ENCODE data around the gene KCTD20. TPM values are rescaled to one million over a fixed set of nuclear protein-coding genes. Genes with fewer than 3 reads are reported as not detected.

The KCTD20 gene
- polyA plus RNA-seq, 2 donors, result 16.6 to 18.5 TPM

DNA sequence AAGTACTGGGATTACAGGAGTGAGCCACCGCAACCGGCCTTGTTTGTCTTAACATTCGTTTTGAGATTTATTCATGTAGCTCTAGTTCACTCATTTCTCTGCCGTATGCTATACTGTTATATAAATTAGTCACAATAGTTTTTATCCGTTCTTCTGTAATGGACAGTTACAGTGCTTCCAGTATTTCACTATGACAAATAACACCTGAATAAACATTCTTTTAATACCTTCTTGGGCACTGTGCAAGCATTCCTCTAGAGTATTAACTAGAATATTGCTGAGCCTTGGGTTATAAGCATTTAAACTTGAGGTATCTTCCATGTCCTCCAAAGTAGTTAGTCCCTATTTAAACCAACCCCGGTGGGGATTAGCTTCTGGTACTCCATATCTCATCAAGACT is 58.9 kb downstream of the KCTD20 start:
- 74 to 79% methylated on average over 6 of the region's 6 CpGs for WGBS, 2 donors
- peaks cover 3 to 7% of the 10 kb centered on the region in 2 donors for H3K36me3 ChIP-seq (ENCODE audit: control insufficient read depth in 2 of 2, insufficient read depth in 2 of 2, low read length in 1 of 2)
- H3K27me3 ChIP-seq (ENCODE audit: control insufficient read depth in 1 of 2, insufficient read depth in 2 of 2, low read length in 2 of 2), result no peaks in the 10 kb centered on the region
- no peak overlapping the region for H3K4me3 ChIP-seq (ENCODE audit: low read depth in 1 of 2, low read length in 2 of 2)
- no peak overlapping the region for H3K27ac ChIP-seq (ENCODE audit: low read depth in 2 of 2, low read length in 1 of 2)
- H3K4me1 ChIP-seq (ENCODE audit: control insufficient read depth in 2 of 2, insufficient read depth in 2 of 2, low read length in 1 of 2), result no peaks in the 10 kb centered on the region
- no peaks in the 10 kb centered on the region for H3K9me3 ChIP-seq (ENCODE audit: control insufficient read depth in 2 of 2, insufficient read depth in 1 of 2, low read depth in 1 of 2, low read length in 1 of 2)

DNA sequence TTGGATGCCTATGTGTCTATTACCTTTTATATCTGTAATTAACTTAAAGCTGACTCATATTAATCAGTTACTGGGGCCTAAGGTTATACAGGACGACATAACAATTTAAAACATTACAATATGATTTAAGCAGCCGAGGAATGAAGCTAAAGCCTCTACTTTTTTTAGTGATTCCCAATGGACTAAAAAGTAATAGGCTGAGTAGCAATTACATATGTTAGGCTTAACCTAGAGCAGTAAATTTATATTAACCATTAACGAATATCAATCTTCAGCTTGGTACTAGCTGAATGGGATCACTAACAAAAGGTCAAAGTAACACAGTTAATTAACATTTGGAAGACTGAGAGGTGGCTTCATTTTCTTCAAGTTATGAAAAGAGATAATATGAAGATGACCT is 61.4 kb downstream of the KCTD20 start:
- no peak overlapping the region for H3K4me3 ChIP-seq (ENCODE audit: low read depth in 1 of 2, low read length in 2 of 2)
- H3K27ac ChIP-seq (ENCODE audit: low read depth in 2 of 2, low read length in 1 of 2), result no peak overlapping the region
- 84 to 94% methylated on average over 3 of the region's 3 CpGs for WGBS, 2 donors
- H3K27me3 ChIP-seq (ENCODE audit: control insufficient read depth in 1 of 2, insufficient read depth in 2 of 2, low read length in 2 of 2), result no peaks in the 10 kb centered on the region
- H3K9me3 ChIP-seq (ENCODE audit: control insufficient read depth in 2 of 2, insufficient read depth in 1 of 2, low read depth in 1 of 2, low read length in 1 of 2), result no peaks in the 10 kb centered on the region
- peaks cover 3 to 5% of the 10 kb centered on the region in 2 donors for H3K36me3 ChIP-seq (ENCODE audit: control insufficient read depth in 2 of 2, insufficient read depth in 2 of 2, low read length in 1 of 2)
- H3K4me1 ChIP-seq (ENCODE audit: control insufficient read depth in 2 of 2, insufficient read depth in 2 of 2, low read length in 1 of 2), result no peaks in the 10 kb centered on the region

DNA sequence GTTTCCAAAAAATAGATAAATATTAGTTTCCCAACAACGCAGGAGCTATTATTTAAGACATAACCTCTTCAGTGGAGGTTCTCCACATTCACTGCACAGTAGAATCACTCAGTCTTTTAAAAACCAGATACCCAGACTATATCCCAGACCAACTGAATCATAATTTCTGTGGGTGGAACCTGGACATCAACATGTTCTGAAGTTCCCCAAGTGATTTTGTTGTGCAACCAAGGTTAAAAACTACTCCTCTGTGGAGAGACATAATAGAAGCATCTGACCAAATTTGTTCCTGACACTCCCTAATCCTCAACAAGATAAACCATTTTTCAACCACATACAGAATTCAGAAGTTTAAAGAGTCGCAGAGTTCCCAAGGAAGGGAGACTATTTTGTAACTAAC is 62.2 kb downstream of the KCTD20 start:
- Histone ChIP-seq H3K4me1 (ENCODE audit: control insufficient read depth in 2 of 2, insufficient read depth in 2 of 2, low read length in 1 of 2) (no peaks in the 10 kb centered on the region), H3K4me3 (ENCODE audit: low read depth in 1 of 2, low read length in 2 of 2) (no peak overlapping the region), H3K27ac (ENCODE audit: low read depth in 2 of 2, low read length in 1 of 2) (no peak overlapping the region), H3K36me3 (ENCODE audit: control insufficient read depth in 2 of 2, insufficient read depth in 2 of 2, low read length in 1 of 2) (peaks cover 0 to 11% of the 10 kb centered on the region in 2 donors), H3K9me3 (ENCODE audit: control insufficient read depth in 2 of 2, insufficient read depth in 1 of 2, low read depth in 1 of 2, low read length in 1 of 2) (no peaks in the 10 kb centered on the region), H3K27me3 (ENCODE audit: control insufficient read depth in 1 of 2, insufficient read depth in 2 of 2, low read length in 2 of 2) (no peaks in the 10 kb centered on the region)
- WGBS, 2 donors, result 89 to 96% methylated on average over 2 of the region's 2 CpGs

DNA sequence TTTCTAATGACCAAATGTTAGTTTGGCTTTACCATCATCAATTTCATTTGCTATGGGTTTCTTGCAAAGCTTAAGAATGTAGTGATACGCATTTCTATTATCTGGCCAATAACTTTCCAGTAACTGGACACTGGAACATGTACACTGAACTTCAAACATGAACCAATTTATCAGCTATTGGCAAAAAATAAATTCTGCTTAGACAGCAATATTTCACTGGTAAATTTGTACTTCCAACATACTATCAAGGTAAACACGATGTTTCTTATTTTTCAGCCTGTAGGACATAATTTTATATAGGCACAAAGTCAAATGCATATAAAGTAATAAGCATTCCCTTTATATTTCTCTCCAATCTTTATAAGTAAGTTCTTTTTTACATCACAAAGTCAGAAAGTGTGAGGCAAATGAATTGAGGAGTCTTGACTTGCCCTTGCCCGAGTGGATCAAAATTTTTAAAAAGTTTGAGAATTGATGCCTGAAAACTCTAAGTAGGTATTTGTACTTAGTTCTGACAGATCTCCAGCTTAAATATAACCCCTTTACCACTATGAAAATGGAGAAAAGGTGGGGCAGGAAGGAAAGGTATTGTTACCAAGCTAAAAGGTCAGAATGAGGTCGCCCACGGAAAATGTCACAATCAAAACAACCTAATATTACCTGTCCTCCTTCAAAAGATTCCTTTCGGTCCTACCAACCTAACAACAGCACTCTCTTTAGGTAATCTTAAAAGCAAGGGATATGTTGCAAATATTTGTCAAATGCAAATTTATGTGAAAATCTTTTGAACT is 63.1 kb downstream of the KCTD20 start:
- Histone ChIP-seq H3K36me3 (ENCODE audit: control insufficient read depth in 2 of 2, insufficient read depth in 2 of 2, low read length in 1 of 2) (peaks cover 0 to 15% of the 10 kb centered on the region in 2 donors), H3K4me3 (ENCODE audit: low read depth in 1 of 2, low read length in 2 of 2) (no peak overlapping the region), H3K27ac (ENCODE audit: low read depth in 2 of 2, low read length in 1 of 2) (no peak overlapping the region), H3K4me1 (ENCODE audit: control insufficient read depth in 2 of 2, insufficient read depth in 2 of 2, low read length in 1 of 2) (no peaks in the 10 kb centered on the region), H3K9me3 (ENCODE audit: control insufficient read depth in 2 of 2, insufficient read depth in 1 of 2, low read depth in 1 of 2, low read length in 1 of 2) (no peaks in the 10 kb centered on the region), H3K27me3 (ENCODE audit: control insufficient read depth in 1 of 2, insufficient read depth in 2 of 2, low read length in 2 of 2) (no peaks in the 10 kb centered on the region)
- WGBS, 2 donors, result 71 to 83% methylated on average over 6 of the region's 6 CpGs

DNA sequence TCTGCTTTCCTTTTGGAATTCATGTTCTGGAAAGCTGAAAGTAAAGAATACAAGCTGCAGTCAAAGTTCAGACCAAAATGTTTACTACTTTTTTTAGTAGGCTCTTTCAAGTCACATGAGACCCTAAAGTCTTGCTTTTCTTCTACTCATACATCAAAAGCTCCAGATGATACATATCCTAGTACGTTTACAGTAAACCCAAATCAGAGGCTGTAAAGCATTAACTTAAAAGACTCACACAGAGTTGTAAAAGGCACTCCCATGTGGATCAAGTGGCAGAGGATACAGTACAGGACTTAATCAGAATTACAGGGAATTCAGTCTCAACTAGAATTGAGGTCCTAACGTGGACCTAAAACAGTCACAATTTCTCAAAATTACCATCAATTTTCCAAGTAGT is 63.8 kb downstream of the KCTD20 start:
- H3K9me3 ChIP-seq (ENCODE audit: control insufficient read depth in 2 of 2, insufficient read depth in 1 of 2, low read depth in 1 of 2, low read length in 1 of 2), result no peaks in the 10 kb centered on the region
- no peaks in the 10 kb centered on the region for H3K4me1 ChIP-seq (ENCODE audit: control insufficient read depth in 2 of 2, insufficient read depth in 2 of 2, low read length in 1 of 2)
- no peak overlapping the region for H3K4me3 ChIP-seq (ENCODE audit: low read depth in 1 of 2, low read length in 2 of 2)
- H3K27ac ChIP-seq (ENCODE audit: low read depth in 2 of 2, low read length in 1 of 2), result no peak overlapping the region
- peaks cover 0 to 15% of the 10 kb centered on the region in 2 donors for H3K36me3 ChIP-seq (ENCODE audit: control insufficient read depth in 2 of 2, insufficient read depth in 2 of 2, low read length in 1 of 2)
- 70 to 82% methylated on average over 2 of the region's 2 CpGs for WGBS, 2 donors
- H3K27me3 ChIP-seq (ENCODE audit: control insufficient read depth in 1 of 2, insufficient read depth in 2 of 2, low read length in 2 of 2), result no peaks in the 10 kb centered on the region

DNA sequence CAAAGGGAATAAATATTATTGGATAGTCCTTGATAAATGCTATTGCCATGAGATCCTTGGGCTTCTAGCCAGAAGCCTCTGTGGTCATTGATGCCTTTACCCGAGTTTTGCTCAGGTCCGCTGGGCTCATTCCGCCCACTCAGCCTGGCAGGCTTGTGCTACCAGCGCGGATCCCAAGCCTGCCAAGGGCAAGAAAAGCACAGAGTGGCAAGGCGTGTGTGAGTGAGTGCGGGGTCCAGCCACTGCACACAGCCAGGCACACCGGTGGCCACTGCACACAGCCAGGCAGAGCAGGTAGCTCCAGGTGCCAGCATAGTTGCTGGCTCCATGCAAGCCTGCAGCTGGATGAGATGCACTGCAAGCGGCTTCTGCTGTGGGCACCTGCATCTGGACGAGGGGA is 65.7 kb downstream of the KCTD20 start:
- no peak overlapping the region for H3K4me3 ChIP-seq (ENCODE audit: low read depth in 1 of 2, low read length in 2 of 2)
- 80 to 82% methylated on average over 10 of the region's 10 CpGs for WGBS, 2 donors
- no peaks in the 10 kb centered on the region for H3K4me1 ChIP-seq (ENCODE audit: control insufficient read depth in 2 of 2, insufficient read depth in 2 of 2, low read length in 1 of 2)
- no peaks in the 10 kb centered on the region for H3K9me3 ChIP-seq (ENCODE audit: control insufficient read depth in 2 of 2, insufficient read depth in 1 of 2, low read depth in 1 of 2, low read length in 1 of 2)
- peaks cover 0 to 15% of the 10 kb centered on the region in 2 donors for H3K36me3 ChIP-seq (ENCODE audit: control insufficient read depth in 2 of 2, insufficient read depth in 2 of 2, low read length in 1 of 2)
- H3K27me3 ChIP-seq (ENCODE audit: control insufficient read depth in 1 of 2, insufficient read depth in 2 of 2, low read length in 2 of 2), result no peaks in the 10 kb centered on the region
- no peak overlapping the region for H3K27ac ChIP-seq (ENCODE audit: low read depth in 2 of 2, low read length in 1 of 2)

DNA sequence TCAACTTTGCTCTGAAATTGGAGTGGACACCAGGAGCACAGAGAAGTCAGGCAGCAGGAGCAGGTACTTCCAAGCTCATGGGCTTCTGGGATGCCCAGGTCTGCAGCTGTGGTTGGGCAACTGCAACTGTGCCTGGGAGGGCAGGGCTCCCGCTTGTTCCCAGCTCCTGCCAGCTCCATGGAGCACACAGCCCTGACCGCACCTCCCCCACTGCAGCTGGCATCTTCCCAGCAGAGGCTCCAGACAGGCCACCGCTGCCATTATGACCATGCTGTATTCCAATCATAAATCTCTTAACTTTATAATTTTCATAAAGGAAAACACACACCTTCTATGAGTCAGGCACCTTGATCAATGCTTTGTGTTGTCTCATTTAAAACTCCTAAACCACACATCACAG is 67.6 kb downstream of the KCTD20 start:
- no peaks in the 10 kb centered on the region for H3K9me3 ChIP-seq (ENCODE audit: control insufficient read depth in 2 of 2, insufficient read depth in 1 of 2, low read depth in 1 of 2, low read length in 1 of 2)
- no peaks in the 10 kb centered on the region for H3K27me3 ChIP-seq (ENCODE audit: control insufficient read depth in 1 of 2, insufficient read depth in 2 of 2, low read length in 2 of 2)
- peaks cover 0 to 3% of the 10 kb centered on the region in 2 donors for H3K4me1 ChIP-seq (ENCODE audit: control insufficient read depth in 2 of 2, insufficient read depth in 2 of 2, low read length in 1 of 2)
- no peak overlapping the region for H3K4me3 ChIP-seq (ENCODE audit: low read depth in 1 of 2, low read length in 2 of 2)
- H3K36me3 ChIP-seq (ENCODE audit: control insufficient read depth in 2 of 2, insufficient read depth in 2 of 2, low read length in 1 of 2), result peaks cover 0 to 18% of the 10 kb centered on the region in 2 donors
- no peak overlapping the region for H3K27ac ChIP-seq (ENCODE audit: low read depth in 2 of 2, low read length in 1 of 2)
- 87 to 95% methylated on average over 3 of the region's 3 CpGs for WGBS, 2 donors

DNA sequence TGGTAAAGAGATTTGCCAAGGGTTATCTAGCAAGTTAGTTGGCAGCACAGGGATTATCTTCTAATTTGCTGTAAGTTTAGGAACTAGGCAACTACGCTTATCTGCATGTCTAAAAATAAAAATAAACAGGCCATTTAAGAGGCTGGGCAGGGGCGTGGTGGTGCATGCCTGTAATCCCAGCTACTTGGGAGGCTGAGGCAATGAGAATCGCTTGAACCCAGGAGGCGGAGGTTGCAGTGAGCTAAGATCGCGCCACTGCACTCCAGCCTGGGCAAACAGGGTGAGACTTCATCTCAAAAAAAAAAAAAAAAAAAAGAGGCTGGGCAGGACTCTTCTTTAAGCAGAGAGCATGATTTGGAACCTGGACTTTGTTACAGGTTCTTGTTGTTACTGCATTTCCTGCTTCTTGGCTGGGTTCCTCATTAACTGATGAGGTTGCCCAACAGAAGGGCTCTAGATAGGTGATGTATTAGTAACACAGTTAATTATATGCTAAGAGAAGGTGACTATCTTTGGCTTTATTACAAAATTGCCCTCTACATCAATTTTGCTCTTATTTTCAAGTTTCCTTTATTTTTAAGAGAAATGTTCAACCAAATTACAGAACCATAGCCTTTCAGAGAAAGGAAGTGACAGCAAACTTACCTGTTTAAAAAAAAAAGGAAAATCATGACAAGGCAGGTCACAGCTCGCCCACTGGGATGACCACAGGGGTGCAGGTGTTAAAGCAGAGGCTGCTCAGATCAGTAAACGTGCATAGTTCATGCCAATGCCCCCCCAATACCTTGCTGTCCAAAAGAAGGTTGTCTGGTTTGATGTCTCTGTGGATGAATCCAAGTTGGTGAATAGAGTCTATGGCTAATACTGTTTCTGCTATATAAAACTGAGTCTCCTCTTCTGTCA is 72.0 kb downstream of the KCTD20 start:
- Histone ChIP-seq H3K36me3 (ENCODE audit: control insufficient read depth in 2 of 2, insufficient read depth in 2 of 2, low read length in 1 of 2) (peaks cover 0 to 16% of the 10 kb centered on the region in 2 donors), H3K27ac (ENCODE audit: low read depth in 2 of 2, low read length in 1 of 2) (no peak overlapping the region), H3K27me3 (ENCODE audit: control insufficient read depth in 1 of 2, insufficient read depth in 2 of 2, low read length in 2 of 2) (no peaks in the 10 kb centered on the region), H3K9me3 (ENCODE audit: control insufficient read depth in 2 of 2, insufficient read depth in 1 of 2, low read depth in 1 of 2, low read length in 1 of 2) (no peaks in the 10 kb centered on the region), H3K4me3 (ENCODE audit: low read depth in 1 of 2, low read length in 2 of 2) (no peak overlapping the region), H3K4me1 (ENCODE audit: control insufficient read depth in 2 of 2, insufficient read depth in 2 of 2, low read length in 1 of 2) (peaks cover 0 to 3% of the 10 kb centered on the region in 2 donors)
- WGBS, 2 donors, result 87 to 89% methylated on average over 8 of the region's 8 CpGs

DNA sequence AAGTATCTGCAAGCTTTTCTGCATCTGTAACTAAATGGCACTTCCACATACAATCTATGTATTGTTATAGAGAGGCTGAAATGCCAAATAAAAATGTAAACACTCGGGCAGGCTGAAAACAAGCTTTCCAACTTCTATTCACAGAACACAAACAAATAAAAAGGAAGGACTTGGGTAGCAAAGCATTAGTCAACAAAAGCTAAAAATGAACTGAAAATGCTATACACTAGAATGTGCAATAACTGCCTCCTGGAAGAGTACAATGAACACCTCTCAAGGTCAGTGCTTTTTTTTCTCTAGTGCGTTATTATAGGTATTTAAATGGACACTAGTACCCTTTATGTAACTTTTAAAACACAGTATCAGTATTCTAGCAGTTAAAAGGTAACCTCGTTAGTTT is 73.0 kb downstream of the KCTD20 start:
- no peak overlapping the region for H3K27ac ChIP-seq (ENCODE audit: low read depth in 2 of 2, low read length in 1 of 2)
- H3K36me3 ChIP-seq (ENCODE audit: control insufficient read depth in 2 of 2, insufficient read depth in 2 of 2, low read length in 1 of 2), result peaks cover 3 to 10% of the 10 kb centered on the region in 2 donors

More for the DNA sequence above, 73.0 kb downstream of the KCTD20 start:
- 54 to 68% methylated on average over 3 of the region's 3 CpGs for WGBS, 2 donors
- no peaks in the 10 kb centered on the region for H3K9me3 ChIP-seq (ENCODE audit: control insufficient read depth in 2 of 2, insufficient read depth in 1 of 2, low read depth in 1 of 2, low read length in 1 of 2)
- H3K4me3 ChIP-seq (ENCODE audit: low read depth in 1 of 2, low read length in 2 of 2), result no peak overlapping the region
- no peaks in the 10 kb centered on the region for H3K27me3 ChIP-seq (ENCODE audit: control insufficient read depth in 1 of 2, insufficient read depth in 2 of 2, low read length in 2 of 2)
- peaks cover 0 to 3% of the 10 kb centered on the region in 2 donors for H3K4me1 ChIP-seq (ENCODE audit: control insufficient read depth in 2 of 2, insufficient read depth in 2 of 2, low read length in 1 of 2)

Data from esophagus (tissue), 2 donors.